ENCODE results near the gene NRXN3. TPM values are rescaled to one million over a fixed set of nuclear protein-coding genes. Genes with fewer than 3 reads are reported as not detected.
A peak's percentile ranks its signal among the peaks of the same experiment; 100 is the strongest.

NRXN3 gene
- total and polyA plus RNA-seq, 2 experiments from 2014 or later = 0.08 to 0.11 TPM

- Histone ChIP-seq H3K4me1 (ENCODE audit: insufficient read depth) (no peaks in the 10 kb centered on the region), H3F3A (ENCODE audit: insufficient read depth) (no peaks in the 10 kb centered on the region), H3K27ac (no peak overlapping the region), H3K9me2 (ENCODE audit: insufficient read depth) (no peaks in the 10 kb centered on the region), H3K4me3 (no peak overlapping the region), H2AFZ (no peak overlapping the region), H4K20me1 (ENCODE audit: insufficient read depth) (no peaks in the 10 kb centered on the region), H3K27me3 (replicated peaks; ENCODE audit: insufficient read depth) (no peaks in the 10 kb centered on the region), H3K36me3 (ENCODE audit: low read depth) (no peaks in the 10 kb centered on the region), H3K4me2 (ENCODE audit: unreplicated experiment) (no peak overlapping the region), H3K79me2 (ENCODE audit: insufficient read depth) (no peaks in the 10 kb centered on the region), H3K9me3 (ENCODE audit: low read depth) (no peaks in the 10 kb centered on the region), H3K9ac (no peak overlapping the region)
- TF ChIP-seq EZH2phosphoT487 (IDR thresholded peaks at IDR 0.05; ENCODE audit: insufficient read depth, low read depth) (no peak), EZH2 (IDR thresholded peaks at IDR 0.05; ENCODE audit: insufficient read depth, poor library complexity, severe bottlenecking) (no peak)
- 33 to 47% methylated on average over 3 of the region's 3 CpGs for WGBS, 2 experiments (ENCODE audit: low coverage in 1 of 2, low lambda C conversion rate in 2 of 2, missing lambda C conversion rate in 2 of 2)
- no peak for DNase-seq
- in situ Hi-C loops (cut with MboI) = no loop called here
Measured at GRCh38 chr14:79260406-79260805, 1090.2 kb downstream of the NRXN3 start.

GRCh38 chr14:79265366-79265946, 1095.3 kb downstream of the NRXN3 start:
- no peaks in the 10 kb centered on the region for H3K4me1 ChIP-seq (ENCODE audit: insufficient read depth)
- H3K27ac ChIP-seq = no peak overlapping the region
- no peaks in the 10 kb centered on the region for H3K9me2 ChIP-seq (ENCODE audit: insufficient read depth)
- H4K20me1 ChIP-seq (ENCODE audit: insufficient read depth) = no peaks in the 10 kb centered on the region
- no peaks in the 10 kb centered on the region for H3K36me3 ChIP-seq (ENCODE audit: low read depth)
- H3K9me3 ChIP-seq (ENCODE audit: low read depth) = no peaks in the 10 kb centered on the region
- TF ChIP-seq EZH2phosphoT487 (IDR thresholded peaks at IDR 0.05; ENCODE audit: insufficient read depth, low read depth) = no peak
- no peak for TF ChIP-seq EZH2 (IDR thresholded peaks at IDR 0.05; ENCODE audit: insufficient read depth, poor library complexity, severe bottlenecking)
- H3K4me2 ChIP-seq (ENCODE audit: unreplicated experiment) = no peak overlapping the region
- peak; percentile 33 for DNase-seq
- H3K9ac ChIP-seq = no peak overlapping the region
- 18 to 21% methylated on average over 4 of the region's 4 CpGs for WGBS, 2 experiments (ENCODE audit: low coverage in 1 of 2, low lambda C conversion rate in 2 of 2, missing lambda C conversion rate in 2 of 2)
- no peak overlapping the region for H3K4me3 ChIP-seq
- no peak overlapping the region for H2AFZ ChIP-seq
- no peaks in the 10 kb centered on the region for H3K79me2 ChIP-seq (ENCODE audit: insufficient read depth)
- no peaks in the 10 kb centered on the region for H3F3A ChIP-seq (ENCODE audit: insufficient read depth)
- in situ Hi-C loops (cut with MboI) = no loop called here
- no peaks in the 10 kb centered on the region for H3K27me3 ChIP-seq (replicated peaks; ENCODE audit: insufficient read depth)

- WGBS, 2 experiments (ENCODE audit: low coverage in 1 of 2, low lambda C conversion rate in 2 of 2, missing lambda C conversion rate in 2 of 2) = 21 to 34% methylated on average over 3 of the region's 3 CpGs
- in situ Hi-C loops (cut with MboI) = no loop called here
Measured at GRCh38 chr14:79270361-79270760, 1100.2 kb downstream of the NRXN3 start.

GRCh38 chr14:79271122-79271521, 1100.9 kb downstream of the NRXN3 start:
- no peaks in the 10 kb centered on the region for H3K79me2 ChIP-seq (ENCODE audit: insufficient read depth)
- no peak overlapping the region for H3K4me3 ChIP-seq
- H3K9me2 ChIP-seq (ENCODE audit: insufficient read depth) = no peaks in the 10 kb centered on the region
- in situ Hi-C loops (cut with MboI) = no loop called here
- no peak overlapping the region for H3K9ac ChIP-seq
- peaks cover 16% of the 10 kb centered on the region; the same call in 1 of the 2 replicates for H3K27me3 ChIP-seq (replicated peaks; ENCODE audit: insufficient read depth)
- H2AFZ ChIP-seq = no peak overlapping the region
- no peaks in the 10 kb centered on the region for H3K4me1 ChIP-seq (ENCODE audit: insufficient read depth)
- no peak overlapping the region for H3K4me2 ChIP-seq (ENCODE audit: unreplicated experiment)
- no peak overlapping the region for H3K27ac ChIP-seq
- no peak for DNase-seq
- H3F3A ChIP-seq (ENCODE audit: insufficient read depth) = no peaks in the 10 kb centered on the region
- no peaks in the 10 kb centered on the region for H3K36me3 ChIP-seq (ENCODE audit: low read depth)
- TF ChIP-seq EZH2phosphoT487 (IDR thresholded peaks at IDR 0.05; ENCODE audit: insufficient read depth, low read depth) (no peak), EZH2 (IDR thresholded peaks at IDR 0.05; ENCODE audit: insufficient read depth, poor library complexity, severe bottlenecking) (no peak)
- no peaks in the 10 kb centered on the region for H4K20me1 ChIP-seq (ENCODE audit: insufficient read depth)
- no peaks in the 10 kb centered on the region for H3K9me3 ChIP-seq (ENCODE audit: low read depth)

More at GRCh38 chr14:79270361-79270760, 1100.2 kb downstream of the NRXN3 start:
- TF ChIP-seq EZH2phosphoT487 (IDR thresholded peaks at IDR 0.05; ENCODE audit: insufficient read depth, low read depth) = no peak
- TF ChIP-seq EZH2 (IDR thresholded peaks at IDR 0.05; ENCODE audit: insufficient read depth, poor library complexity, severe bottlenecking) = no peak
- H3K79me2 ChIP-seq (ENCODE audit: insufficient read depth) = no peaks in the 10 kb centered on the region
- H3F3A ChIP-seq (ENCODE audit: insufficient read depth) = no peaks in the 10 kb centered on the region
- H2AFZ ChIP-seq = no peak overlapping the region
- H3K36me3 ChIP-seq (ENCODE audit: low read depth) = no peaks in the 10 kb centered on the region
- peaks cover 13% of the 10 kb centered on the region; the same call in 1 of the 2 replicates for H3K27me3 ChIP-seq (replicated peaks; ENCODE audit: insufficient read depth)
- no peak overlapping the region for H3K9ac ChIP-seq
- no peak overlapping the region for H3K4me3 ChIP-seq
- DNase-seq = no peak
- no peak overlapping the region for H3K27ac ChIP-seq
- H3K9me3 ChIP-seq (ENCODE audit: low read depth) = no peaks in the 10 kb centered on the region
- H3K4me2 ChIP-seq (ENCODE audit: unreplicated experiment) = no peak overlapping the region
- H3K4me1 ChIP-seq (ENCODE audit: insufficient read depth) = no peaks in the 10 kb centered on the region
- H3K9me2 ChIP-seq (ENCODE audit: insufficient read depth) = no peaks in the 10 kb centered on the region
- H4K20me1 ChIP-seq (ENCODE audit: insufficient read depth) = no peaks in the 10 kb centered on the region
